ENCODE data around the gene RPS6KA2.
"Not testable (repeated sequence)": the region's sequence is repeated elsewhere in the genome, so short reads cannot be mapped to it uniquely, and the experiment has no call there.

Gene RPS6KA2

DNA sequence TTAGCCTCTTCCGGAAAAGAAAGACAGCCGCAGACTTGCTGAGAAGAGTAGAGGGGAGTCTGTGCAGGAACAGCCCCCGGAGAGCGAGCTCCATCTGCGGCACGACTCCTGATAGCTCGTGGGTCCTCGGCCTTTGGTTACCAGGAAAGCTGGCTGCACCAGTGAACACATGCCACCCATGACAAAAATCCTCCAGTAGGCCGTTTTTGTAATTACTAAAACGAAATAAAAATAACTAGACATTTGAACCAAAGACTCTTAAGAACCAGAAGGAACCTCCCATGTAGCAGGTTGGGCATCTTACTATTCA is 82.8 kb downstream of the RPS6KA2 start:
- no peak for DNase-seq

DNA sequence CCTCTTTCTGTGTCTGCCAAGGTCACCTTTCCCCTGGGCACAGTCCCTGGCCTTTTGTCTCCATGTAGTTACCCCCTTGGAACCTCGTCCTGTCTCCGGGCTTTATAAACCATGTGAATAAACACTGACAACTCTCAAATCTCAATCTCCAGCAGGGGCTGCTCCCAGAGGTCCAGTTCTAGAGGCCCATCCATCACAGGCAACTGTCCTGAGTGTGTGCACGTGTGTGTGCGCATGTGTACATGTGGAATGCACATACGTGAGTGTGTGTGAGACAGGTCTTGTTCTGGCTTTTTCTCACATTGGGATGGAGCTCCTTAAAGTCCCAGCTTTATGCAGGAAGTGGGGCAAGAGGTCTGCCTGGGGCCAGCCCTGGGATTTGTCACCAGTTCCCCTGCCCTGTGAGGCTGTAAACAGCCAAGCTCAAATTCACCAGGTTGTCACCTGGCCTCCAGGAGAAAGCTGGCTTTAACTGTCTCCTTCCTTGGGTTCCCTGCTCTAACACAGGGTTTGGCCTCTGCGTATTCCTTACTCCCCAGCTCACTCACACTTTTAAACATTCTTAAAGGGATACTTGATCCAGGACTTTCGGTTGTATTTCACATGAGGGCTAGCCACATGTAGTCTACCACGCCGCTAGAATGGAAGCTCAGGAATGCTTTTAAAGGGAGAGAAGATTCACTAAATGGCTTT is 83.3 kb downstream of the RPS6KA2 start:
- DNase-seq, result no peak

DNA sequence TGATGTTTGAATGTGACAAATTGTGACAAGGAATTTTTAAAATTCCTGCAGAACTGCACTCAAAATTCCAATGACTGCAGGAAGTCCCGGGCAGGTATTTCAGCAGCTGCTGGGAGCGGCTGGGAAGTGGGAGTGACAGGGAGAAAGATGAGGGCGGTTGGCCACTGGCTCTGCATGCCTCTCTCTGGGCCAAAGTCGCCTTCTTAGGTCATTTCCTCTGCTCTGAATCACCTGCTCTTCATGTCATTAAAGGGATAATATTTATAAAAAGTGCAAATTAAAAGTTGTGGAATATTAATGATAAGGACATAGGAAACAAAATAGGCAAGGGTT is 84.5 kb downstream of the RPS6KA2 start:
- no peak for DNase-seq

DNA sequence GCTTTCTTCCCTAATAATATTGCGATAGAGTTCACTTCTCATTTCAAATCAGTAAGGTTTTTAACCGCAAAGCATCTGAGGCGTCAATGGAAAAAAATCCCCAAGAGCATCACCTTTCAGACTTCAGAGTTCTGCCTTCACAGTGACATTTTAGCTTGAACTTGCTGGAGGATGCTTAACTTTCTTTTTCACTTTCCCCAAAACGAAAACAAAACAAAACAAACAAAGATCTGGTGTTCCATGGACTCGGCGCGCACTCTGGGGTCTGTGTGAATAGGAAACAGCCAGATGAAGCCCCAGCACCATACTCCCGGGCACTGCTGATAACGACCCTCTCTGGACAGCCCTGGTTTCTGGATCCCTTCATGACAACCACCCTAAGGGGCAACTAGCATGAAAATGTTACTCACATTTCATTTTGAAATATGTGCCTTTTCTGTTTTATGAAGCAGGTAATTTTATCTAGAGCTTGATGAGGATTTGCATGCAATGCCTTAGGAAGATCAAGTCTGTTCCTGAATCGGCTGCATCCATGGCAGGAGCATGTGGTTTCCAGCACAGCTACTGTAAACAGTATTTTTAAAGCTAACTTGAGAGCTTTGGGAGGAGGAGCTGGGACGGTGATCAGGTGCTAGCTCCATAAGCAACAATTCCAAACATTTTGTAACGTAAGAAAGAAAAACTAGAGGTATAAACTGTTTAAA is 85.0 kb downstream of the RPS6KA2 start:
- DNase-seq, result no peak

DNA sequence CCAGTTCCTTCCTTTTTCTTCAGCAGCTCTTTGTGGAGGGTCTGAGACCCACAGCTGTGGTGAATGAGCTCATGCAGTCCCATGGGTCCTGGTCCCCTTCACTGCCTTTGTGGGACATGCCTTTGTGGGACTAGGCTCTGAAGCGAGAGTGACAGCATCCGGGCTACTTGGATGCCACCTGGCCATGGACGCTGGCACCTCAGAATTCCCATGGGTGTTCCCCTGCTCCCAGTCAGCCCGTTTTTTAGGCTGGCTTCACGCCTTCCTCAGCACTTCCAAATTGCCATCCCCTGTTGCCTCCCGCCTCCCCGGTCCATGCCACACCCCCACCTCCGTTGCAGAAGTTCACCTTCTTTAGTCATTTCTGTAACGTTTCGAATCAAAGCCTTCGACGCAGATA is 85.7 kb downstream of the RPS6KA2 start:
- DNase-seq, result no peak

DNA sequence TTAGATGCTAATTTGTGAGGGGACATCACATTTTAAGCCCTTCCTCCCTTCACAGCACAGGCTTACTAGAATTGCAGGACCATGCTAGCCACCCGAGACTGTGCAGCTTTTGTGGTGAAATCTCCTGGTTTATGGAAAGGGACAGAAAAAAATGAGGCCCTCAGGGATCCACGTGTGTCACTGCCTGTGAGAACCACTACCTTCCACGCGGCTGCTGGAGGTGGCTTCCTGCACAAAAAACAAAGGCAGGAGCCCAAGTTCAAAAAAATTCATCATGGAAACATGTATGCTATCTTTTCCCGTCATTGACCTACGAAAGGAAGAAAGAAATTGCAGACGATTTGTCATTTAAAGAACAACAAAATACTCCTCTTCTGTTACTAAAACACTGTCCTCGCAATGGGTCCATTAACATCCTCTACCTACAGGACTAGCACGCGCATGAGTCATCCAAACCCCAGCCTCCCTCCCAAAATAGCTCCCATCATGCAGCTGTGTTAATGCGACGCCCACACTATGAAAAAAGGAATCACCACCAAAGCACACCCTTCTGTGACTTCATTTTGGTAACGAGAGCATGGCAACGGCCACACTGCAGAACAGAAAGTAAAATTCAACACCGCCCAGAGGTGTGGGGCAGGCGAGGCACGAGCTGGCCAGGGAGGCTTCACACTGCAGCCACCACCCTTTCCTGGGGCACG is 86.3 kb downstream of the RPS6KA2 start:
- DNase-seq, result no peak

DNA sequence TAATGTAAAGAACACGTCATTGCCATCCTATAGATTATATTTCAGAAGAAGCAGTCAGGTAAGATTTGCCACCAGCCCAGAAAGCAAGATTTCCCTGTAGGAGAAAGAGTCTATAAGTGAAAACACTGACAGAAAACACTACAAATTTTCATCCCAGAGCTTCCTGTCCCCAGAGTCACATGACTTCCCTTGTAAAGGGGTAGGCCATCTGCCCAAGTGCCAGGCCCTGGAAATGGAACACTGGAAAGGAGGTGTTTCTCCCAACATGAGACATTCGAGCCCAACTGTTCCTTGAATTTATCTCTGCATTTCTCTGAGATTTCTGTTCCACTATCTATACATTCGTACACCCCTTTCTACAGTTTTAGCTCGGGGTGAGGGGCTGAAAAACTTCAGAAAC is 87.5 kb downstream of the RPS6KA2 start:
- DNase-seq, result no peak

DNA sequence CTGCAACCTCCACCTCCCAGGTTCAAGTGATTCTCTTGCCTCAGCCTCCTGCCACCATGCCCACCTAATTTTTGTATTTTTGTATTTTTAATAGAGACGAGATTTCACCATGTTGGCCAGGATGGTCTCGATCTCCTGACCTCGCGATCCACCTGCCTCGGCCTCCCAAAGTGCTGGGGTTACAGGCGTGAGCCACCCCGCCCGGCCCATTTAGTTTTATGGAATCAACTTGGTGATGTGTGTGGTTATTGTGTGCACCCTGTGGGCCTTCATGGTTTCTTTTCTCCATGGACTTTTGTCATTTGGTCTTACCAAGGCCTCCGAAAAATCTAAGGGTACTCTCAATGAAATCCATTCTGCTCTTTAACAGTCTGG is 88.1 kb downstream of the RPS6KA2 start:
- not testable (repeated sequence) for DNase-seq

DNA sequence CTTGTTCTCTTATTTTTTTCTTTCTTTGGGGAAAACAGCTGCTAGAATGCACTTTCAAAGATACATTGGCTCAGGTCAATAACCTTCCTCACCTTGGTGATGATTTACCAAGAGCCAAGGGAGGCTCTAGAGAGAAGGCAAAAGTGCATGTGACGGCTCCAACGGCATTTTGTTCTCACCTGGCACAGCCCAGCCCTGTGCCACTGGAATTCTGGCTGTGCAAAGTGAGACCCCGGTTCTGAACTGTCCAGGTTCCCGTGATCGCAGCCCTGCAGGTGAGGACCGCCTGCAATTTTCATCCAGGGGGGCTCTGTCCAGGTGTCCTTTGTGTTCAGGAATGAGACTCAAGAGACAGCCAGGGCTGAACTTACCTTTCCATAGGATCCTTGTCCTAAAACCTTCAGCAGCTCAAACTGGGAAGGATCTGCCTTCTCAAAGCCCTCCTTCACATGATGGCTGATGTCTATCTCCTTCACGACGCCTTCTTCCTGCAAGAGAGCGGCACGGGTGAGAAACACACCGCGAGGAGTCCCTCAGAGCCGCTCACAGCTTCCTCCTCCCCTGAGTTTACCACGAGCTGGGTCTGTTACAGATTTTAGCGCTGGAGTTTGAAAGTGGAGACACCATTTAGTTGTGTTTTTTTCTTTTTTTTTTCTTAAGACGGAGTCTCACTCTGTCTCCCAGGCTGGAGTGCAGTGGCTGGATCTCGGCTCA is 88.6 kb downstream of the RPS6KA2 start:
- no peak for DNase-seq

DNA sequence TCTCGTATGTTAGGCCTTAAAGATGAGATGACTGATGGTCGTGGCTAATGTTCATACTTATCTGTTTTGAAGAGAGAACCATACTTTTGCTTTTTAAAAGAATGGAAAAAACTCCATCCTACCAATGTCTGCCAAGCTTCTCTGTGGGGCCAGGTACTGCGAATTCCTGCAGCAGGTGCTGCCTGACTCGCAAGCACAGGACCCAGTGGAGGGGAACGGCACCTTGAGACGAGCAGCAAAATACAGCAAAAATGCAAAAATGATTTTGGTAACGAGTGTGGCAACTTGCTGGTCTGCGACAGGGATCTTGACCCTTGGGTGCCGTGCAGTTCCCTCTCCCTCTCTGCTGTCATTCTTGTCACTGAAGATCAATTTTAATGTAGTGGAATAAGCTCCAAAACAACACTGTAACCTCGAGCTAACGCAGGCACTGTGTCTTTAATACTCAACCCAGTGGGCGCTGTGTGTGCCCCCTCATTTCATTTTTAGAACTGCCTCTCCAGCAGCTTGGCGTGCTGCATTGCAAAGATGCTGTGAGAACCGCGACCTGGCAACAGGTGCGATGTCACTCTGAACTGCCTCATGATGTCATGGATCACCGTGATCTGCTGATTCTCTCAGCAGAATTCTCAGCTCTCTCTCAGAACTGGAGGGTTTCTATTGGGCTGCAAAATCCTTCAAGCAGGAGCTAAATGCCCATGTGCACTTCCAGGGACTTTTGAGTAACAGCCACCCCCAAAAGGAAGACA is 92.2 kb downstream of the RPS6KA2 start:
- DNase-seq, result no peak

DNA sequence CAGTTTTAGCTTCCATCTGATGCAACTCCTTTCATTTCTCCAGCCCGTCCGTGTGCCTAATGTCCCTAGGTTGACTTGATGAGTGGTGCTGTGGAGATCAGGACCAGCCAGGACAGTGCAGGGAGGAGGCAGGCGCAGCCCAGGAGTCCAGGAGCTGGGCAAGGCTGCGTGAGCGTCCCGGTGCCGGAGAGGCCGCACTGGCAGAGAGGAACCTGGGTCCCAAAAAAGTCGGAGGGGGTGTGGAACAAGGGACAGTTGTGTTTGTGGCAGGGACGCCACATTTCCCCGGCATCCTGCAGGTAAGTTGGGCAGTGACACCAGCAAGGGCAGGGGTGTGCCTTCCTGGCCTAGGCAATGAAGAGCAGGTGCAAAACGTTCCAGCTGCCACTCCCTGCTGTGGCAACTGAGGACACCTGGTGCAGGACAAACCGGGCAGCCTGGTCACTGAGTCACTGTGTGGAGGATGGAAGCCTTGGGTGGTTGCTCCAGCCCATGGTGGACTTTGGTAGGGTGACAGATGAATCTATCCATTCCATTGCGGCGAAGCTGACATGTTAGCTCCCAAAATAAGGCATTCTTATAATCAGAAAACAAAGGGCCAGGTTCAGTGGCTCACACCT is 93.7 kb downstream of the RPS6KA2 start:
- DNase-seq, result no peak

DNA sequence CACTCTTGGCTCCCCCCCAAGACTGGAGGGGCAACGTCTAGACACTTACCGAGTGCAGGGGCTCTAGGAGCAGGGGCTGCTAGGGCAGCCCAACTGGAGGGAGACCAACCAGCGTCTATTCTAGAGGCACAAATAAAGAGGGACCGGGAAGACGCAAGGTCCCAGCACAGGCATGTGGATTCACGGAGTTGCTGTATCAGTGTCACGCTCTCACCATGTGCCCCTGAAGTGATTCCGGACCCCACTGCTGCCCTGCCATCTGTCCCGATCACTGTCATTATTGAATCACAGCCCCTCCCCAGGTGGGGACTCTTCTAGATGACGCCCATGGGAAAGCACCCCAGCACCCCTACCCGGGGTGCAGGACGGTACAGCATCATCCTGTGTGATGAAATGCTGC is 94.7 kb downstream of the RPS6KA2 start:
- no peak for DNase-seq

DNA sequence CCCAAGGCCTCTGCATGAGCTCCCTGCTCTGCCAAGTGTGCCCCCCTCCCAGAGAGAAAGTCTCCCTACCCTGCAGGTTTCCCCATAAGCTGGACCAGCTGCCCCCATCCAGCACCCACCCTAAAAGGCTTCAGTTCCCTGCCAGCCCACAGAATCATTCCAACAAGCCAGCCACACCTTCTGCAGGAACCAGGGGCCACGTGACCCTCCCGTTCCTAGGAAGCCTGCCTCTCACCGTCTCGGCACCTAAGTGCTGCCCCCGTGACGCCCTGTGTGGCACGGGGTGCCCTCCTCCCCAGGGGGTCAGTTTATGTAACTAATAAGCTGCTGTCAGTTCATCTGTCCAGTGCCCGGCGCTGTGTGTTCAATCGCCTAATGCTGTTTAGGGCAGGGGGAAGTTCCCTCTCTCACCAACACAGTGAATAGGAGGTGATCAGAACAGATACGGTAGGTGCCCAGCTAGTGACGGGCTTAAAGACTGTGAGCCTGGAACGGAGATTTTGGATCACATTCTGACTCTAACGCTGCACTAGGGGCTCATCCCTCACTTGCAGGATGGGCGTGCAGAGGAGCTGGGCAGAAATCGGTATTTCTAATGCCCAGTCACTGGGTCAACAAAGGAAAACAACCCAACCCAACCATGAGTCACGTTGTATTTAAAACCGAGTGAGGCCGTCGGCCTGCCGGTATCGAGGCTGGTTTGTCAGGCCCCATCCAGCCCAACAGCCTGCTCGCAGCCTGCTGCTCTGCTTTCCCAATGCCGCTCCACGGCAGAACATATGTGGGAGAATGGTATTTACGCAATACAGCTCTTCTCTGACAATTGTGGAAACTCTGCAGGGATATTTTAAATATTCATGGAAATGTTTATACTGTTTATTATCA is 96.6 kb downstream of the RPS6KA2 start:
- no peak for DNase-seq

DNA sequence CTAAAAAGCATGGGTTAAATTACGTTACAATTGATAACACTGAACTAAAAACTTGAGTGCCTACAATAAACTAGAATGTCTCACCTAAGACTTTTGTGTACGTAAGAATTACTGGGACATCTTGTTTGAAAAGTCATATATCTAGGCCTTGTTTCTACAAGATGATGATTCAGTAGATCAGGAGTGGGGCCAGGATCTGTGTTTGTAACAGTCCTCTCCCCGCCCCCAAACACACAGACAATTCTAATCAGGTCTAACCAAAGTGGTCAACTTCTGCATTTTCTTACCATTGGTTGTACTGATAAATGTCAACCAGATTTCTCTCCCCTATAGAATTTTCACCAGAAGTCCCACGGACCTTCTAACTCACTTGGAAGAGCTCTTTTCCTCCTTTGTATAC is 97.5 kb downstream of the RPS6KA2 start:
- no peak for DNase-seq

DNA sequence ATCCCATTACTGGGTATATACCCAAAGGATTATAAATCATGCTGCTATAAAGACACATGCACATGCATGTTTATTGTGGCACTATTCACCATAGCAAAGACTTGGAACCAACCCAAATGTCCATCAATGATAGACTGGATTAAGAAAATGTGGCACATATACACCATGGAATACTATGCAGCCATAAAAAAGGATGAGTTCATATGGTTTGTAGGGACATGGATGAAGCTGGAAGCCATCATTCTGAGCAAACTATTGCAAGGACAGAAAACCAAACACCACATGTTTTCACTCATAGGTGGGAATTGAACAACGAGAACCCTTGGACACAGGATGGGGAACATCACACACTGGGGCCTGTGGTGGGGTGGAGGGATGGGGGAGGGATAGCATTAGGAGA is 98.0 kb downstream of the RPS6KA2 start:
- DNase-seq, result not testable (repeated sequence)

DNA sequence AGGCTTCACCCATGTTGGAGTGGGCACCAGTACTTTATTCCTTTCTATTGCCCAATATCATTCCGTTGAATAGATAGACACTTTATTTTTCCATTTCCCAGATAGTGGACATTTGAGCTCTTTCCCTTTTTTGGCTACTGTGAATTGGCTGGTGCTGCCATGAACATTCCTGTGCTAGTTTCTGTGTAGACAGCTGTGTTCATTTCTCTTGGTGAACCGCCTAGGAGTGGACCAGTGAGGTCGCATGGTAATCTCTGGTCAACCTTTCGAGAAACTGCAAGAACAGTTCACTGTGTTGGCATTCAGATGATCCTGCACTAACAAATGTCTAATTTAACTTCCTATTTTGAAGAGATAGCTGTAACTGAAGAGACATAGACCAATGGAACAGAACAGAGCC is 99.2 kb downstream of the RPS6KA2 start:
- DNase-seq, result no peak

DNA sequence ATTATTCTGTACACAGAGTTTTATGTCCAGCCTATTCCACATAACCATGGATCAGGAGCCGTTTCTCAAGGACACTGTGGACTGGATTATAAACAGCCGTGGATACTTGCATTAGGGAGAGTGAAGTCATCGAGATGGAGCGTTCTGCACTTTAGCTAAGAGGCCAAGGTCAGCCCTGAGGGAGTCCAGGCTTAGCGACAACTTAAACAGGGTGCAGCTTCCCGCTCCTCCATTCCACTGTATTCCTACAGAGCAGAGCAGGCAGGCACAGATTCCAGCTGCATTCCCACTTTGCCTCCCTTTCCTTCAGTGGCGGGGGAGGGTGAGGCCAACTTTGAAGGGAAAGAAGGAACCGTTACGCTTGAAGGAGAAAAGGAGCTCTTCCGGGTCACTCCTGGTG is 100.1 kb downstream of the RPS6KA2 start:
- DNase-seq, result no peak

DNA sequence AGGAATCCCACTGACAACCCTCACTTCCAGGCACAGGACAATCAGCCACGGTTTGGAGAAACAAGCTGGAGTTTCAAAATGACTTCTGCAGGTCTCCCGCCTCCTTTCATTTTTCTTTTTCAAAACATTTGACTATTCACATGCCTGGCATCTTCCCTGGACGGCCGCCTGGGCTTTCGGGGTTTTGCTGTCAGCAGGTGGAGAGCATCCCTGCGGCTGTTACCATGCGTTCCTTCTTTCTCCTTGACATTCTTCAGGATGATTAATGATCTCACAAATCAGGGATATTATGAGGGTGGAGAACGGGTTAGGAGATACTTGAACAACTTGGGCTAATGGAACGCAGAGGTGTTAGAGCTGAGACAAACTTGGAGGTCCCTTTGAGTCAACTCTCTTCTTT is 101.5 kb downstream of the RPS6KA2 start:
- no peak for DNase-seq

DNA sequence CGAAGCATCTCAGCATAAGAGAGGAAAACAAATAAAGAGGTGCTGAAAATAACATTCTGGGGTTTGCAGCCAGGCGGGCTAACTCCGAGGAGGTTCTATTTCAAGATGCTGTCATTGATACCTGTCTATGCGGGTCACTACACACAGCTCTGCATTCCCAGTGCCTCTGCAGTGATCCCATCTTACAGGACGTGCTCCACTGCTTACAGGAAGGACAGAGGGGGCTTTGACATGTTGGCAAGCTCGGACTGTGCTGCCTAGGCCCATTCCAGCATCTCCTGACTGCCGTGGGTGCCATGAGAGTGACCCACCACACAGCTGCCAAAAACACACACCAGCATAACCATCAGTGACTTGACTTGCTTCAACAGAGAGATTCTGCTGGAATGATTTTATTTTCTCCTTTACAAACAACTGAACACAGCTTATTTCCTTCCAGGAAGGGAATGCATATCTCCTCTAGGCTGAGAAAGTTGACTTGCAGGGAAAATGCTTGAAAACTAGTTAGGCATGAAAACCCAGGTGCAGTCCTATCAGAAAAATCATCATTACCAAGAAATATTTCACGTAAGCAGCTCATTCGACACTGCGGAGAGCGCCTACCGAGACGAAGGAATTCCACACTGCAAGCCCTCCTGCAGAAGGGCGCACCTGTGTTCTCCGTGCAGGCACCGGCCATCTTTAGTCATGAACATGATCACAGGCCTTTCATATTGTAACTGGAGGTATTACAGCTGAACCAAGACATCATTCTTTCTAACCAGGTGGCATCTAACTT is 103.1 kb downstream of the RPS6KA2 start:
- DNase-seq, result no peak

DNA sequence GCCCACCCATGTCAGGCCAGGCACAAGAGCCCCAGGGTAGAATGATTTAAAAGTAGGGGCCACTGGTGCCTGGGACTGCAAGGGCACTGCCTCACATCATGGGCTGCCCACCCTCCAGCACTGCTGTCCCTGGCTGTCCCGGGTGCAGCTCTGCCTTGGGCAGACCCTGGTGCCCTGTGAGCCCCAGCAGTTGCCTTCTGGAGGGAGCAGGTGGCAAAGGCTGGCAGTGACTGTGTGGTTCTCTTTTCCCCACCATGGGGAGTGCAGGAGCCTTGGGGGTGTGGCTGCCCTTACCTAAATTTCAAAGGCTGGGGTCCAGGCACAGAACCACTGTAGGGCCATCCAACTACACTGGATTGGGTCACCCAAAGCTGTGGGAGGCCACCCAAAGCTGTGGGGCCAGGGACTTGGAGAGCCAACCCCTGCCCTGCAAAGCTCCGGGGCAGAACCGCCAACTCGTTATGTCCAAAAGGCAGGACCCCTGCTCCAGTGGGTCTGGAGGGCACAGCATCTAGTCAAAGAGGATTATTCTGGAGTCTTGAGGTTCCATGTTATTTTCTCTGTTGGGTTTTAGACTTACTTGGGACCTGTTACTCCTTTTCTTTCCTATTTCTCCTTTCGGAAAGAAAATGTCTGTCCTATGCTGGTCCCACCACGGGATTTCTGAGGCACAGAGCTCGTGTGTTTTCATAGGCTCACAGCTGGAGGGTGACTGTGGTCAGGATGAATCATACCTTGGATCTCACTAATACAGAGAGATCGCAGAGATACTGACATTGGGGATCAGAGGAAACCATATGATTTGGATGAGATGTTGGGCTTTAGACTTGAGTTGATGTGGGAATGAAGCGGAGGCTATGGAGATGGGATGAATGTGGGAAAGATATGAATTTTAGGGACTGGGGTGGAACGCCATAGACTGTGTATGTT is 105.9 kb downstream of the RPS6KA2 start:
- no peak for DNase-seq
